Gastrocnemius medialis (tissue), 4 donors: ENCODE measurements around the gene GALNT13. TPM values are rescaled to one million over a fixed set of nuclear protein-coding genes. Genes with fewer than 3 reads are reported as not detected.

Experiments
- ATAC-seq, 2 donors: fragments of 150-250 bp; one replicate each; pipeline ENCODE4 v1.9.1; 2016
- DNase-seq, 2 donors: peaks; one replicate each; pipeline ENCODE4 v3.0.0-alpha.2; 2019
- H3K27ac ChIP-seq, 4 donors: fragments of 200-600 bp; sonication (generic); 1 replicate in 1 of 4; 2 replicates in 3 of 4; pipeline ENCODE4 v1.5.1; 2016 to 2018; ENCODE audit warnings: mild to moderate bottlenecking in 2 of 4, moderate library complexity in 1 of 4
- H3K27me3 ChIP-seq, 3 donors: fragments of 200-600 bp; sonication (generic) in 2 of 3; 1 replicate in 1 of 3; 2 replicates in 2 of 3; pipeline versions ENCODE4 v1.5.1 to v1.6.0; 2016 to 2019; ENCODE audit warnings: mild to moderate bottlenecking in 1 of 3, moderate library complexity in 1 of 3
- H3K36me3 ChIP-seq, 2 donors: fragments of 200-600 bp; sonication (generic) in 1 of 2; one replicate each; pipeline ENCODE4 v1.5.1; 2017 to 2018
- H3K4me1 ChIP-seq, 2 donors: fragments of 200-600 bp; sonication (generic) in 1 of 2; one replicate each; pipeline ENCODE4 v1.5.1; 2016 to 2017; ENCODE audit warnings: mild to moderate bottlenecking in 2 of 2
- H3K4me3 ChIP-seq, 4 donors: fragments of 200-600 bp; sonication (generic) in 3 of 4; 1 replicate in 1 of 4; 2 replicates in 3 of 4; pipeline ENCODE4 v1.5.1; 2016 to 2019; ENCODE audit warnings: mild to moderate bottlenecking in 2 of 4
- H3K9me3 ChIP-seq, 3 donors: fragments of 200-600 bp; sonication (generic) in 2 of 3; 1 replicate in 1 of 3; 2 replicates in 2 of 3; pipeline ENCODE4 v1.5.1; 2016 to 2019
- CTCF ChIP-seq, 5 experiments: fragments of 450-650 bp in 3 of 5; fragments of 200-600 bp in 2 of 5; sonication (generic) in 2 of 5; IDR thresholded peaks in 4 of 5; conservative IDR thresholded peaks in 1 of 5; 1 replicate in 4 of 5; 2 replicates in 1 of 5; pipeline ENCODE4 v1.5.1; 2016 to 2019; ENCODE audit warnings: antibody characterized with exemption in 5 of 5, mild to moderate bottlenecking in 3 of 5, moderate library complexity in 3 of 5
- POLR2A ChIP-seq, 2 donors: fragments of 450-650 bp; IDR thresholded peaks; one replicate each; pipeline ENCODE4 v1.6.1; 2017; ENCODE audit warnings: antibody characterized with exemption in 2 of 2, mild to moderate bottlenecking in 2 of 2, moderate library complexity in 2 of 2
- in situ Hi-C, 4 donors: fragments of 200-750 bp; cut with MboI; loops; one replicate each; pipeline versions ENCODE4 v1.15.0 to v1.8.0; 2017; ENCODE audit warnings: low sequenced_read_pairs in 4 of 4
- intact Hi-C: fragments of 100-400 bp; cut with DNase I; formaldehyde crosslinking; loops from one replicate; pipeline ENCODE4 v1.15.1; 2023; ENCODE audit warnings: low total_unique reads
- total RNA-seq, 4 donors: library from RNA; depleted of rRNA; stranded (reverse); fragments of >200 nt; gene quantifications; one replicate each; pipeline versions ENCODE4 v1.1.0 to v1.2.3, GENCODE V29; 2016

The GALNT13 gene
- total RNA-seq, 4 donors from 2014 or later = 0.10 TPM; not detected in 3

- Histone ChIP-seq H3K4me3 (no peak overlapping the region), H3K9me3 (no peaks in the 10 kb centered on the region), H3K27me3 (no peaks in the 10 kb centered on the region), H3K36me3 (no peaks in the 10 kb centered on the region), H3K27ac (no peak overlapping the region), H3K4me1 (no peaks in the 10 kb centered on the region)
- in situ Hi-C loops = no loop called here
- TF ChIP-seq CTCF (IDR thresholded peaks at IDR 0.05 in 4 of 5, conservative IDR thresholded peaks at IDR 0.05 in 1 of 5) = no peak
- no peak for TF ChIP-seq POLR2A (IDR thresholded peaks at IDR 0.05)
- intact Hi-C loops = no loop called here
- ATAC-seq (no peak), DNase-seq (no peak)
Observed at GRCh38 chr2:154403242-154403790, 531.6 kb downstream of the GALNT13 start.

GRCh38 chr2:154408786-154409185 is 537.1 kb downstream of the GALNT13 start:
- Histone ChIP-seq H3K27ac (no peak overlapping the region), H3K4me3 (no peak overlapping the region), H3K4me1 (no peaks in the 10 kb centered on the region), H3K27me3 (no peaks in the 10 kb centered on the region), H3K36me3 (no peaks in the 10 kb centered on the region), H3K9me3 (no peaks in the 10 kb centered on the region)
- DNase-seq = no peak
- in situ Hi-C loops (no loop called here), intact Hi-C loops (no loop called here)
- TF ChIP-seq POLR2A (IDR thresholded peaks at IDR 0.05) (no peak), CTCF (IDR thresholded peaks at IDR 0.05 in 4 of 5, conservative IDR thresholded peaks at IDR 0.05 in 1 of 5) (no peak)
- no peak for ATAC-seq

- in situ Hi-C loops (no loop called here), intact Hi-C loops (no loop called here)
- no peaks in the 10 kb centered on the region for H3K9me3 ChIP-seq
- no peak overlapping the region for H3K27ac ChIP-seq
- ATAC-seq (no peak), DNase-seq (no peak)
- H3K4me1 ChIP-seq = no peaks in the 10 kb centered on the region
- H3K36me3 ChIP-seq = no peaks in the 10 kb centered on the region
- no peak for TF ChIP-seq POLR2A (IDR thresholded peaks at IDR 0.05)
- no peak for TF ChIP-seq CTCF (IDR thresholded peaks at IDR 0.05 in 4 of 5, conservative IDR thresholded peaks at IDR 0.05 in 1 of 5)
- no peak overlapping the region for H3K4me3 ChIP-seq
- H3K27me3 ChIP-seq = no peaks in the 10 kb centered on the region
Observed at GRCh38 chr2:154422251-154422650, 550.5 kb downstream of the GALNT13 start.

GRCh38 chr2:154425994-154426393 is 554.3 kb downstream of the GALNT13 start:
- Histone ChIP-seq H3K36me3 (no peaks in the 10 kb centered on the region), H3K27ac (no peak overlapping the region), H3K9me3 (no peaks in the 10 kb centered on the region), H3K4me1 (no peaks in the 10 kb centered on the region), H3K4me3 (no peak overlapping the region), H3K27me3 (no peaks in the 10 kb centered on the region)
- ATAC-seq (no peak), DNase-seq (no peak)
- intact Hi-C loops = no loop called here
- in situ Hi-C loops = no loop called here
- no peak for TF ChIP-seq CTCF (IDR thresholded peaks at IDR 0.05 in 4 of 5, conservative IDR thresholded peaks at IDR 0.05 in 1 of 5)
- TF ChIP-seq POLR2A (IDR thresholded peaks at IDR 0.05) = no peak

- Histone ChIP-seq H3K27me3 (no peaks in the 10 kb centered on the region), H3K27ac (no peak overlapping the region), H3K9me3 (no peaks in the 10 kb centered on the region), H3K36me3 (no peaks in the 10 kb centered on the region), H3K4me1 (no peaks in the 10 kb centered on the region), H3K4me3 (no peak overlapping the region)
- ATAC-seq (no peak), DNase-seq (no peak)
- in situ Hi-C loops = no loop called here
- intact Hi-C loops = no loop called here
- TF ChIP-seq POLR2A (IDR thresholded peaks at IDR 0.05) = no peak
- no peak for TF ChIP-seq CTCF (IDR thresholded peaks at IDR 0.05 in 4 of 5, conservative IDR thresholded peaks at IDR 0.05 in 1 of 5)
Observed at GRCh38 chr2:154427453-154427852, 555.7 kb downstream of the GALNT13 start.
